ENCODE measurements around the gene TEDC2.

The TEDC2 gene

DNA sequence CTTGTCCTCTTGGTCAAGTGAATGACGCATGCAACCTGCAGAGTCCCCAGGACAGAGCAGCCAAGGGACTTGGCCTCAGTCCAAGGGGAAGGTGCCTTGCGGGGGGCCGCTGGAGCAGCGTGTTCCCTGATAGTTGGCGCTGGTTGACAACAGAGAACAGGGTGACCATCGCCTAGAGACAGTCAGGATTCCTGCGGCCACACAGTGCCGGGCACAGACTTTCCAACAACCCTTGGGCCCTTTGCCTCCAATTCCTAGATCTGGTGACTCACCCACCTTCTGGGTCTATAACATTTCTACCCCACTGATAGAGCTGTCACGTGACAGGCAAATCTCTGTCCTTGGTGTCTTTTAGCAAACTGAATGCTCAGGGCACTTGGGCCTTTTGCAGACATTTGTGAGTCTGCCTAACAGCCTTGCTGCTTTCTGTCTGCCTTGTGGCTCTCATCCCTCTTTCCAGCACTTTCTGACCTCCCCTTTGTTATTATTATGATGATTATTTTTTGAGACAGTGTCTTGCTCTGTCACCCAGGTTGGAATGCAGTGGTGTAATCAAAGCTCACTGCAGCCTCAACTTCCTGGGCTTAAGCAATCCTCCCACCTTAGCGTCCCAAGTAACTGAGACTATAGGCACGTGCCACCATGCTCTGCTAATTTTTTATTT, 11.9 kb upstream of the TEDC2 start:
- H3K36me3 ChIP-seq = peaks cover 88% of the 10 kb centered on the region
- no peak overlapping the region for H3K4me3 ChIP-seq (ENCODE audit: low read depth, low read length)
- DNase-seq = no peak
- TF ChIP-seq, protein P1, sequence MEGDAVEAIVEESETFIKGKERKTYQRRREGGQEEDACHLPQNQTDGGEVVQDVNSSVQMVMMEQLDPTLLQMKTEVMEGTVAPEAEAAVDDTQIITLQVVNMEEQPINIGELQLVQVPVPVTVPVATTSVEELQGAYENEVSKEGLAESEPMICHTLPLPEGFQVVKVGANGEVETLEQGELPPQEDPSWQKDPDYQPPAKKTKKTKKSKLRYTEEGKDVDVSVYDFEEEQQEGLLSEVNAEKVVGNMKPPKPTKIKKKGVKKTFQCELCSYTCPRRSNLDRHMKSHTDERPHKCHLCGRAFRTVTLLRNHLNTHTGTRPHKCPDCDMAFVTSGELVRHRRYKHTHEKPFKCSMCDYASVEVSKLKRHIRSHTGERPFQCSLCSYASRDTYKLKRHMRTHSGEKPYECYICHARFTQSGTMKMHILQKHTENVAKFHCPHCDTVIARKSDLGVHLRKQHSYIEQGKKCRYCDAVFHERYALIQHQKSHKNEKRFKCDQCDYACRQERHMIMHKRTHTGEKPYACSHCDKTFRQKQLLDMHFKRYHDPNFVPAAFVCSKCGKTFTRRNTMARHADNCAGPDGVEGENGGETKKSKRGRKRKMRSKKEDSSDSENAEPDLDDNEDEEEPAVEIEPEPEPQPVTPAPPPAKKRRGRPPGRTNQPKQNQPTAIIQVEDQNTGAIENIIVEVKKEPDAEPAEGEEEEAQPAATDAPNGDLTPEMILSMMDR (IDR thresholded peaks at IDR 0.05; ENCODE audit: low read depth, low read length) = no peak
- no peak overlapping the region for H3K27ac ChIP-seq
- H3K27me3 ChIP-seq (ENCODE audit: insufficient read depth, low read depth, severe bottlenecking) = no peaks in the 10 kb centered on the region
- H3K9me3 ChIP-seq (ENCODE audit: severe bottlenecking) = no peaks in the 10 kb centered on the region

DNA sequence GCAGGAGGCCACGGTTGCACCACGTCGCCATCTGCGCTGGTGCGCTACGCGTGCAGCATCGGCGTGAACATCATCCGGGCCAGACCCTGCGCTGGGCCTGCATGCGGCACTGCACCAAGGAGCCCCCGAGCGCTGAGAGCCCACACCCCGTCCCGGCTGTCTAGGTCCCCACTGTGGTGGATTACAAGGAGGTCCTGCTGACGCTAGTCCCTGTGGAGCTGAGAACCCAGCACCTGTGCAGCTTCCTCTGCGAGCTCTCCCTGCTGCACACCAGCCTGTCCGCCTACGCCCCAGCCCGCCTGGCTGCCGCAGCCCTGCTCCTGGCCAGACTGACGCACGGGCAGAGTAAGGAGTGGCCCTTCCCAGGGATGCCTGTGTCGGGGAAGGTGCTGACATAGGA, 10.8 kb upstream of the TEDC2 start:
- no peaks in the 10 kb centered on the region for H3K27me3 ChIP-seq (ENCODE audit: insufficient read depth, low read depth, severe bottlenecking)
- no peak overlapping the region for H3K4me3 ChIP-seq (ENCODE audit: low read depth, low read length)
- peaks cover 90% of the 10 kb centered on the region for H3K36me3 ChIP-seq

DNA sequence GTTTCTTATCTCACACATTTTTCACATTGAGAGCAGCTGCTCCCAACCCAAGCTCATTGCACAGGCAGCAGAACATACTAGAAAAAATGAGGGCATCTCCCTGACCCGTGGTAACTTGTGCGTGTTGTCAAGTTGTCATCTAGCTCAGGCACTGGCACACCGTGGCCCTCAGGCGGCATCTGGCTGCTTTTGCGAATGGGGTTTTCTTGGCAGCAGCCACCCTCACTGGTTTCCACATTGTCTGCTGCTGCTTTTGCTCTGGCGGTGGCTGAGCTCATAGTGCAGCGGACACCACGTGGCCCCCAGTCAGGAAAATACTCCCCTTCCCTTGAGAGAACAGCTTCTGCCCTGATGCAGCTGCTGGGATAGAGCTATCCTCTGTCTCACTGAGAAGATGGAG, 9.4 kb upstream of the TEDC2 start:
- H3K27me3 ChIP-seq (ENCODE audit: insufficient read depth, low read depth, severe bottlenecking) = no peaks in the 10 kb centered on the region
- no peak overlapping the region for H3K4me3 ChIP-seq (ENCODE audit: low read depth, low read length)
- H3K27ac ChIP-seq = no peak overlapping the region
- DNase-seq = no peak
- H3K36me3 ChIP-seq = peaks cover 90% of the 10 kb centered on the region
- TF ChIP-seq, protein P1 (IDR thresholded peaks at IDR 0.05; ENCODE audit: low read depth, low read length) = no peak
- H3K9me3 ChIP-seq (ENCODE audit: severe bottlenecking) = no peaks in the 10 kb centered on the region

More for the DNA sequence above, 10.8 kb upstream of the TEDC2 start:
- no peak overlapping the region for H3K27ac ChIP-seq
- no peaks in the 10 kb centered on the region for H3K9me3 ChIP-seq (ENCODE audit: severe bottlenecking)
- TF ChIP-seq, protein P1 (IDR thresholded peaks at IDR 0.05; ENCODE audit: low read depth, low read length) = no peak
- no peak for DNase-seq

DNA sequence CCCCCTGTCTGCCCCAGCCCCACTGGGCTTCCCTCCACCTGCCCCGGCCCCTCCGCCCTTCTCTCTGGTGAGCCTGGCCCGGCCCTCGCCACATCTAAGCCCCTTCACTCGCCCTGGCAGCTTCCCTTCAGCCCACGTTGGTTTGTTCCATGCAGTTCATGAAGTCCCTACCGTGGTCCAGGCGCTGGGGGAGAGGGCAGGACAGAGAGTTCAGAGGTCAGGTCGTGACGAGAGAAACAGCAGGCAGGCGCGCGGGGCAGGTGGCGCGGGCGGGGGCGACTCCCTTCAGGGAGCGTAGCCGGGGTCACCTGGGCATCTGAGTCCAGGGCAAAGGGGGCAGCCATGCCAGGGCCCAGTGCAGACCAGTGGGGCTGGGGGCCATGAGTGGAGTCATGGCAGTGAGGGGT, 8.9 kb upstream of the TEDC2 start:
- Histone ChIP-seq H3K36me3 (peaks cover 90% of the 10 kb centered on the region), H3K27ac (no peak overlapping the region), H3K27me3 (ENCODE audit: insufficient read depth, low read depth, severe bottlenecking) (no peaks in the 10 kb centered on the region), H3K4me3 (ENCODE audit: low read depth, low read length) (no peak overlapping the region), H3K9me3 (ENCODE audit: severe bottlenecking) (no peaks in the 10 kb centered on the region)
- TF ChIP-seq, protein P1 (IDR thresholded peaks at IDR 0.05; ENCODE audit: low read depth, low read length) = no peak
- no peak for DNase-seq

DNA sequence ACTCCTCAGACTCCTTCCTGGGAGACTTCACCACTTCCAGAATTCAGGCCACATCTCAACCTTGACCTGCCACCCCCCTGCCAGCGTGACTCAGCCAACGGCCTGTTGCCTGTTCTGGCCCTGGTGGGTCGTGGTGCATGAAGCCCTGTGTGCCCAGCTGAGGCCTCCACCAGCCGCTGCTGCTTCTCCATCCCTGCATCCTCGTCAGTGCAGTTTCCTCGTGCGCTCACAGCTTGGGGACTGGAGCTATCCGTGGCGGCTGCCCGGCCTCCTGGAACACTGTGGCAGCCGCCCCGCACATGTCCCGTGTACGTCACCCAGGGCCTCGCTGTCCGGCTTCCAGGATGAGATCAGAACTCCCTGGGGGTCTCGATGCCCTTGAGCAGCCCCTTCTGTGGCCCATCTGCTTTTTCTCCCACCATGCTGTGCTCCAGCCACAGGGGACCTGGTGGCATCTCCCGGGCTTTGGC, 8.0 kb upstream of the TEDC2 start:
- no peaks in the 10 kb centered on the region for H3K27me3 ChIP-seq (ENCODE audit: insufficient read depth, low read depth, severe bottlenecking)
- no peaks in the 10 kb centered on the region for H3K9me3 ChIP-seq (ENCODE audit: severe bottlenecking)
- peaks cover 90% of the 10 kb centered on the region for H3K36me3 ChIP-seq
- TF ChIP-seq, protein P1 (IDR thresholded peaks at IDR 0.05; ENCODE audit: low read depth, low read length) = no peak
- no peak for DNase-seq
- H3K27ac ChIP-seq = no peak overlapping the region
- no peak overlapping the region for H3K4me3 ChIP-seq (ENCODE audit: low read depth, low read length)

DNA sequence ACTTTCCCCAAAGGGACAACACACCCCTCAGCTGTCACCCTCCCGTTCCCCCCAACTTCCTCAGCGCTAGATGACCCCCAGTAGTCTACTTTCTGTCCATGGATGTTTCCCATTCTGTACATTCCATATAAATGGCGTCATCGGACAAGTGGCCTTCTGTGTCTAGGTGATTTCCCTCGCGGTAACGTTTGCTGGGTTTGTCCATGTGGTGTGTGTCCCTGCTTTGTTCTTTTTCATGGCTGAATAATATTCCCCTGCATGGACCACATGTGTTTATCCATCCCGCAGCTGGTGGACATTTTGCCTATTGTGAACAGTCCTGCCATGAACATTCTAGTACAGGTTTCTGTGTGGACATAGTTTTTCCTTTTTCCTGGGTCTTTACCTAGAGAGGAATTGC, 7.3 kb upstream of the TEDC2 start:
- peaks cover 90% of the 10 kb centered on the region for H3K36me3 ChIP-seq
- no peak overlapping the region for H3K27ac ChIP-seq
- H3K9me3 ChIP-seq (ENCODE audit: severe bottlenecking) = no peaks in the 10 kb centered on the region
- H3K4me3 ChIP-seq (ENCODE audit: low read depth, low read length) = no peak overlapping the region
- TF ChIP-seq, protein P1 (IDR thresholded peaks at IDR 0.05; ENCODE audit: low read depth, low read length) = no peak
- H3K27me3 ChIP-seq (ENCODE audit: insufficient read depth, low read depth, severe bottlenecking) = no peaks in the 10 kb centered on the region
- DNase-seq = no peak

Measured in WERI-Rb-1 (cell line).